ENCODE measurements around the gene LGALS1. TPM values are rescaled to one million over a fixed set of nuclear protein-coding genes. Genes with fewer than 3 reads are reported as not detected.

LGALS1 gene
- total and polyA plus RNA-seq, 9 of the 15 experiments (the other 6 are each of a cell fraction or from before 2014, with no cell fraction given), result 160 to 800 (median 330) TPM

- peak in 1 of 2 experiments; percentile 74; a peak in 1 of 4 replicates for TF ChIP-seq MLLT1 (IDR thresholded peaks at IDR 0.05)
- no peak for TF ChIP-seq FOXO4 (CRISPR knock-in tag; IDR thresholded peaks at IDR 0.05)
- TF ChIP-seq ESRRA (IDR thresholded peaks at IDR 0.05; ENCODE audit: borderline replicate concordance, low read depth), result peak; percentile 84; the same call in 1 of the 2 replicates
- TF ChIP-seq GTF2B (IDR thresholded peaks at IDR 0.05; ENCODE audit: extremely low read depth, insufficient read length), result no peak
- TF ChIP-seq SMARCC2 (IDR thresholded peaks at IDR 0.05; ENCODE audit: low read depth), result no peak
- TF ChIP-seq CEBPB (tag; IDR thresholded peaks at IDR 0.05), result no peak
- TF ChIP-seq FOXJ3 (CRISPR knock-in tag; IDR thresholded peaks at IDR 0.05), result no peak
- no peak for TF ChIP-seq CHD2 (IDR thresholded peaks at IDR 0.05; ENCODE audit: low read depth, low read length)
- 0 out of 2 replicates have a peak, but pooled peaks have one; percentile 1 for TF ChIP-seq SMARCE1 (IDR thresholded peaks at IDR 0.05)
- no peak for TF ChIP-seq ZNF398 (CRISPR knock-in tag; IDR thresholded peaks at IDR 0.05)
- no peak for TF ChIP-seq TAF9B (IDR thresholded peaks at IDR 0.05; ENCODE audit: partially characterized antibody)
- TF ChIP-seq BRF1 (IDR thresholded peaks at IDR 0.05; ENCODE audit: borderline replicate concordance, extremely low read depth, insufficient read length), result no peak
- TF ChIP-seq SMC3 (conservative IDR thresholded peaks at IDR 0.05; ENCODE audit: insufficient read depth, low read depth, low read length), result no peak
- TF ChIP-seq SMARCA4 (IDR thresholded peaks at IDR 0.05), result no peak
- no peak for TF ChIP-seq ESRRB (CRISPR knock-in tag; IDR thresholded peaks at IDR 0.05; ENCODE audit: borderline replicate concordance)
- TF ChIP-seq FOXA3 (CRISPR knock-in tag; conservative IDR thresholded peaks at IDR 0.05 in 1 of 2, IDR thresholded peaks at IDR 0.05 in 1 of 2), result no peak
- no peak for TF ChIP-seq ZBTB8A (IDR thresholded peaks at IDR 0.05; ENCODE audit: partially characterized antibody)
- TF ChIP-seq TBL1XR1 (IDR thresholded peaks at IDR 0.05; ENCODE audit: low read length in 2 of 2), result no peak
- TF ChIP-seq DDX20 (tag; IDR thresholded peaks at IDR 0.05; ENCODE audit: low read depth), result no peak
- peak; percentile 36; the same call in 1 of the 2 replicates for TF ChIP-seq ZBTB1 (CRISPR knock-in tag; IDR thresholded peaks at IDR 0.05; ENCODE audit: borderline replicate concordance, low read depth)
Measured at GRCh38 chr22:37674951-37675929, at the start of gene LGALS1 (continued).

All from K562 (cell line).